Measurements from ENCODE around the gene ANKRD63.

GRCh38 chr15:40286061-40286532 is 3.2 kb upstream of the ANKRD63 start:
- TF ChIP-seq POLR2A (IDR thresholded peaks at IDR 0.05) (no peak), CTCF (IDR thresholded peaks at IDR 0.05) (no peak)
